H1 (cell line): Measurements from ENCODE around the gene ZNF626. TPM values are rescaled to one million over a fixed set of nuclear protein-coding genes. Genes with fewer than 3 reads are reported as not detected.
"Not testable (repeated sequence)": the region's sequence is repeated elsewhere in the genome, so short reads cannot be mapped to it uniquely, and the experiment has no call there.

Experiments used
- CTCF ChIA-PET: fragments of 300-600 bp; sonication (Branson Sonifier 250); formaldehyde crosslinking; loops from one replicate; lab custom pipeline; 2021; ENCODE audit not compliant: partially characterized antibody; lab: Charles Lee
- POLR2A ChIA-PET: fragments of 300-600 bp; sonication (Branson Sonifier 250); formaldehyde crosslinking; loops from one replicate; lab custom pipeline; 2021; ENCODE audit warnings: inconsistent platforms; ENCODE audit not compliant: partially characterized antibody; lab: Charles Lee
- DNase-seq, 2 experiments: peaks; one replicate each; pipeline versions ENCODE4 v3.0.0 to v3.0.0-alpha.2; 2010 to 2022; ENCODE audit warnings: low spot score in 2 of 2, low read depth in 1 of 2, mixed read lengths in 1 of 2
- FAIRE-seq: peaks from 2 replicates; lab custom pipeline; 2011; peaks lifted over from hg19 to GRCh38; lab: Jason Lieb, UNC
- H2AFZ ChIP-seq: 2 replicates; pipeline ENCODE4 v1.8.1; 2012; ENCODE audit warnings: low read length, inconsistent platforms
- H2AK5ac ChIP-seq: 2 replicates; pipeline ENCODE4 v1.6.1; 2013; ENCODE audit warnings: low read depth, low read length
- H2BK120ac ChIP-seq: replicated peaks from 2 replicates; pipeline ENCODE3; 2013; ENCODE audit warnings: low read depth, low read length, inconsistent platforms
- H2BK12ac ChIP-seq: 2 replicates; pipeline ENCODE4 v1.6.1; 2013; ENCODE audit warnings: low read depth, low read length
- H2BK15ac ChIP-seq: 2 replicates; pipeline ENCODE4 v1.6.1; 2013; ENCODE audit warnings: low read length
- H2BK20ac ChIP-seq: 2 replicates; pipeline ENCODE4 v1.6.1; 2013; ENCODE audit warnings: low read length
- H2BK5ac ChIP-seq: 2 replicates; pipeline ENCODE4 v1.6.1; 2013; ENCODE audit warnings: low read depth, low read length
- H3K14ac ChIP-seq: 2 replicates; pipeline ENCODE4 v1.6.1; 2013; ENCODE audit warnings: inconsistent platforms; ENCODE audit not compliant: insufficient read length
- H3K18ac ChIP-seq: 2 replicates; pipeline ENCODE4 v1.6.1; 2013; ENCODE audit warnings: low read length; ENCODE audit errors: extremely low read depth
- H3K23ac ChIP-seq: 2 replicates; pipeline ENCODE4 v1.6.1; 2013; ENCODE audit warnings: inconsistent platforms; ENCODE audit not compliant: insufficient read length
- H3K23me2 ChIP-seq: 2 replicates; pipeline ENCODE4 v1.6.1; 2013; ENCODE audit warnings: low read depth, low read length
- H3K27ac ChIP-seq: 2 replicates; pipeline ENCODE4 v1.6.1; 2011; ENCODE audit warnings: low read depth, low read length, inconsistent platforms
- H3K27me3 ChIP-seq, 4 experiments: replicated peaks in 1 of 4; 1 replicate in 1 of 4; 2 replicates in 3 of 4; pipeline versions ENCODE4 v1.6.1 to v1.8.1; 2011 to 2013; ENCODE audit warnings: low read length in 3 of 4, mild to moderate bottlenecking in 3 of 4, inconsistent platforms in 2 of 4, mixed read lengths in 2 of 4, moderate library complexity in 1 of 4; ENCODE audit not compliant: control insufficient read depth in 3 of 4, insufficient read depth in 3 of 4; ENCODE audit errors: extremely low read depth in 1 of 4
- H3K36me3 ChIP-seq, 4 experiments: 2 replicates each; pipeline versions ENCODE4 v1.6.1 to v1.8.1; 2011 to 2013; ENCODE audit warnings: mild to moderate bottlenecking in 4 of 4, low read length in 3 of 4, moderate library complexity in 2 of 4, control low read depth in 1 of 4, inconsistent platforms in 1 of 4; ENCODE audit not compliant: insufficient read depth in 4 of 4, control insufficient read depth in 2 of 4
- H3K4ac ChIP-seq: replicated peaks from 2 replicates; pipeline ENCODE3; 2013; ENCODE audit warnings: low read length, low read depth, mixed read lengths, inconsistent platforms; ENCODE audit not compliant: insufficient read length
- H3K4me1 ChIP-seq, 4 experiments: replicated peaks in 1 of 4; 1 replicate in 1 of 4; 2 replicates in 3 of 4; pipeline versions ENCODE4 v1.6.1 to v1.8.1; 2011 to 2013; ENCODE audit warnings: low read length in 3 of 4, inconsistent platforms in 2 of 4, mixed read lengths in 1 of 4; ENCODE audit not compliant: insufficient read depth in 4 of 4, control insufficient read depth in 3 of 4
- H3K4me2 ChIP-seq, 2 experiments: 2 replicates each; pipeline versions ENCODE4 v1.6.1 to v1.8.1; 2011 to 2013; ENCODE audit warnings: low read depth in 2 of 2, low read length in 2 of 2, control low read depth in 1 of 2, inconsistent platforms in 1 of 2, mild to moderate bottlenecking in 1 of 2; ENCODE audit not compliant: insufficient read depth in 1 of 2
- H3K4me3 ChIP-seq, 4 experiments: fragments of 200-600, 300-600 bp in 1 of 4; sonication (generic), shearing (Covaris generic), sonication (Bioruptor Twin) in 1 of 4; 2 replicates each; pipeline versions ENCODE4 v1.5.1 to v1.8.1; 2011 to 2016; ENCODE audit warnings: low read length in 4 of 4, low read depth in 3 of 4, control low read depth in 2 of 4, inconsistent platforms in 2 of 4, mild to moderate bottlenecking in 2 of 4, mixed read lengths in 1 of 4, moderate library complexity in 1 of 4; ENCODE audit not compliant: insufficient read depth in 2 of 4; ENCODE audit errors: extremely low read depth in 1 of 4
- H3K56ac ChIP-seq: replicated peaks from 2 replicates; pipeline ENCODE3; 2013; ENCODE audit warnings: low read depth, mild to moderate bottlenecking, mixed read lengths, low read length, inconsistent platforms; ENCODE audit not compliant: insufficient read length
- H3K79me1 ChIP-seq: 2 replicates; pipeline ENCODE4 v1.6.1; 2013; ENCODE audit warnings: low read depth, low read length, control low read depth
- H3K79me2 ChIP-seq, 2 experiments: 2 replicates each; pipeline versions ENCODE4 v1.6.1 to v1.8.1; 2012 to 2013; ENCODE audit warnings: low read length in 2 of 2, mild to moderate bottlenecking in 2 of 2, inconsistent platforms in 1 of 2; ENCODE audit not compliant: insufficient read depth in 2 of 2, control insufficient read depth in 1 of 2
- H3K9ac ChIP-seq, 4 experiments: replicated peaks in 1 of 4; 1 replicate in 1 of 4; 2 replicates in 3 of 4; pipeline versions ENCODE4 v1.6.1 to v1.8.1; 2011 to 2013; ENCODE audit warnings: low read depth in 3 of 4, low read length in 3 of 4, control low read depth in 2 of 4, mild to moderate bottlenecking in 2 of 4, moderate library complexity in 2 of 4, inconsistent platforms in 1 of 4; ENCODE audit errors: extremely low read depth in 1 of 4
- H3K9me3 ChIP-seq, 2 experiments: 2 replicates each; pipeline versions ENCODE4 v1.6.1 to v1.8.1; 2012 to 2013; ENCODE audit warnings: mild to moderate bottlenecking in 2 of 2, moderate library complexity in 2 of 2, control low read depth in 1 of 2, inconsistent platforms in 1 of 2, low read depth in 1 of 2, low read length in 1 of 2, mixed read lengths in 1 of 2; ENCODE audit not compliant: insufficient read depth in 2 of 2
- H4K20me1 ChIP-seq, 2 experiments: replicated peaks in 1 of 2; 2 replicates each; pipeline versions ENCODE3 to v1.8.1; 2011 to 2013; ENCODE audit warnings: inconsistent platforms in 2 of 2, low read length in 2 of 2, mild to moderate bottlenecking in 1 of 2; ENCODE audit not compliant: insufficient read depth in 2 of 2, control insufficient read depth in 1 of 2
- H4K5ac ChIP-seq: 2 replicates; pipeline ENCODE4 v1.6.1; 2013; ENCODE audit warnings: low read length, low read depth, mixed read lengths, inconsistent platforms; ENCODE audit not compliant: insufficient read length
- H4K8ac ChIP-seq: 2 replicates; pipeline ENCODE4 v1.8.0; 2013; ENCODE audit warnings: mild to moderate bottlenecking, moderate library complexity, low read length, inconsistent platforms; ENCODE audit not compliant: insufficient read depth; ENCODE audit errors: extremely low read depth
- H4K91ac ChIP-seq: replicated peaks from 2 replicates; pipeline ENCODE3; 2013; ENCODE audit warnings: low read length, mixed read lengths, inconsistent platforms; ENCODE audit not compliant: insufficient read length
- CTBP2 ChIP-seq: IDR thresholded peaks from 2 replicates; pipeline ENCODE4 v1.7.0; 2011; ENCODE audit warnings: borderline replicate concordance, mild to moderate bottlenecking, moderate library complexity, mixed read lengths, low read length; ENCODE audit not compliant: insufficient read depth, insufficient read length
- EP300 ChIP-seq, 2 experiments: IDR thresholded peaks; 1 replicate in 1 of 2; 2 replicates in 1 of 2; pipeline ENCODE4 v1.6.1; 2011 to 2012; ENCODE audit warnings: low read depth in 2 of 2, low read length in 2 of 2, mild to moderate bottlenecking in 2 of 2, borderline replicate concordance in 1 of 2, inconsistent platforms in 1 of 2, moderate library complexity in 1 of 2
- JUND ChIP-seq: IDR thresholded peaks from 2 replicates; pipeline ENCODE4 v1.6.1; 2011; ENCODE audit warnings: mild to moderate bottlenecking, improper control_type of control experiment, low read length
- RAD21 ChIP-seq, 2 experiments: IDR thresholded peaks in 1 of 2; conservative IDR thresholded peaks in 1 of 2; 2 replicates each; pipeline ENCODE4 v1.6.1; 2011; ENCODE audit warnings: low read depth in 2 of 2, low read length in 2 of 2, improper control_type of control experiment in 1 of 2, inconsistent platforms in 1 of 2, mild to moderate bottlenecking in 1 of 2, moderate library complexity in 1 of 2
- SIX5 ChIP-seq: IDR thresholded peaks from 2 replicates; pipeline ENCODE4 v1.6.1; 2011; ENCODE audit warnings: mild to moderate bottlenecking, low read depth, low read length
- TBP ChIP-seq: IDR thresholded peaks from 2 replicates; pipeline ENCODE4 v1.6.1; 2011; ENCODE audit warnings: low read depth, low read length, improper control_type of control experiment
- WGBS, 2 experiments: shearing (Covaris generic) in 1 of 2; methylation state at CpG; one replicate each; pipeline versions ENCODE4 v1.1.6 to v1.1.7; 2013 to 2015; ENCODE audit warnings: low lambda C conversion rate in 2 of 2, mixed read lengths in 2 of 2, inconsistent platforms in 1 of 2, low coverage in 1 of 2, missing lambda C conversion rate in 1 of 2; ENCODE audit not compliant: insufficient replicate concordance in 2 of 2, insufficient coverage in 1 of 2, insufficient read length in 1 of 2; ENCODE audit errors: extremely low coverage in 1 of 2, missing lambda C conversion rate in 1 of 2; 5-methylcytosine and 5-hydroxymethylcytosine counted together
- polyA plus RNA-seq, 7 experiments: library from polyadenylated mRNA; depleted of rRNA in 3 of 7; stranded (reverse) in 5 of 7; unstranded in 2 of 7; fragments of >200 nt in 5 of 7; fragments of 200-250 nt in 2 of 7; gene quantifications; 1 replicate in 5 of 7; 2 replicates in 1 of 7; 4 replicates in 1 of 7; pipeline versions ENCODE4 v1.2.1 to v1.2.3, GENCODE V29; 2011 to 2013; ENCODE audit warnings: missing spikeins in 2 of 7, mixed read lengths in 2 of 7
- total RNA-seq: library from RNA; stranded (reverse); fragmentation: NEBNext Ultra II Directional; extraction: Animal tissue kit (Norgen Biotek cat#: 25700); gene quantifications from 2 replicates; pipeline ENCODE4 v1.2.1, GENCODE V29; 2021
- TF ChIP-seq, protein P1 (sequence below): IDR thresholded peaks from 2 replicates; pipeline ENCODE4 v1.6.1; 2011; ENCODE audit warnings: low read length, improper control_type of control experiment

Gene ZNF626
- total and polyA plus RNA-seq, 2 of the 8 experiments (the other 6 are each of a cell fraction or from before 2014, with no cell fraction given), result 4.7 to 28.4 TPM

- TF ChIP-seq, protein P1, sequence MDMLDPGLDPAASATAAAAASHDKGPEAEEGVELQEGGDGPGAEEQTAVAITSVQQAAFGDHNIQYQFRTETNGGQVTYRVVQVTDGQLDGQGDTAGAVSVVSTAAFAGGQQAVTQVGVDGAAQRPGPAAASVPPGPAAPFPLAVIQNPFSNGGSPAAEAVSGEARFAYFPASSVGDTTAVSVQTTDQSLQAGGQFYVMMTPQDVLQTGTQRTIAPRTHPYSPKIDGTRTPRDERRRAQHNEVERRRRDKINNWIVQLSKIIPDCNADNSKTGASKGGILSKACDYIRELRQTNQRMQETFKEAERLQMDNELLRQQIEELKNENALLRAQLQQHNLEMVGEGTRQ, result no peak
- TF ChIP-seq SIX5 (no peak), RAD21 (IDR thresholded peaks at IDR 0.05 in 1 of 2, conservative IDR thresholded peaks at IDR 0.05 in 1 of 2; ENCODE audit: low read depth in 2 of 2, low read length in 2 of 2) (no peak), TBP (0 out of 2 replicates have a peak, but pooled peaks have one; percentile 21), JUND (no peak), CTBP2 (no peak), EP300 (IDR thresholded peaks at IDR 0.05; ENCODE audit: borderline replicate concordance in 1 of 2, low read depth in 2 of 2, low read length in 2 of 2) (no peak)
These were observed 3.8 kb upstream of the ZNF626 start (continued) for GRCh38 chr19:20664901-20665781.

DNA sequence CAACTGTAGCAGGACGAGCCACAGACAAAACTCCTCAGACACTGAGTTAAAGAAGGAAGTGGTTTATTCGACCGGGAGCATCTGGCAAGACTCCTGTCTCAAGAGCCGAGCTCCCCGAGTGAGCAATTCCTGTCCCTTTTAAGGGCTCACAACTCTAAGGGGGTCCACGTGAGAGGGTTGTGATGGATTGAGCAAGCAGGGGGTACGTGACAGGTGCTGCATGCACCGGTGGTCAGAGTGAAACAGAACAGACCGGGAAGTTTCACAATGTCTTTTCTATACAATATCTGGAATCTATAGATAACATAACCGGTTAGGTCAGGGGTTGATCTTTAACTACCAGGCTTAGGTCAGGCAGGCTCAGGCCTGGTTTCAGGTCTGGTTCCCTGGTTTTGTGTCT is 3.1 kb upstream of the ZNF626 start:
- H2AK5ac ChIP-seq, DNase-seq, H3K23ac ChIP-seq, FAIRE-seq, H3K4ac ChIP-seq, H3K36me3 ChIP-seq, H3K27ac ChIP-seq, H3K14ac ChIP-seq, H2BK5ac ChIP-seq, H4K91ac ChIP-seq, H2BK12ac ChIP-seq, H3K27me3 ChIP-seq, CTCF ChIA-PET, H3K23me2 ChIP-seq, H2BK20ac ChIP-seq, H3K4me2 ChIP-seq, H3K79me1 ChIP-seq, H2AFZ ChIP-seq, H2BK120ac ChIP-seq, H2BK15ac ChIP-seq, H4K20me1 ChIP-seq, H4K8ac ChIP-seq, H3K9me3 ChIP-seq, H4K5ac ChIP-seq, H3K56ac ChIP-seq, H3K9ac ChIP-seq, H3K4me3 ChIP-seq, H3K18ac ChIP-seq: not testable (repeated sequence)
- Histone ChIP-seq H3K79me2 (peaks cover 14 to 19% of the 10 kb centered on the region in 2 experiments), H3K4me1 (peaks cover 0 to 10% (median 2%) of the 10 kb centered on the region in 4 experiments; a peak in 3 of 7 replicates)
- POLR2A ChIA-PET, result interaction anchor here (0.6 to 1.7 kb wide), 3 partner anchors 10 to 112 kb away, joined by 3 to 8 read pairs (median 7); partner anchors contain the start of gene ZNF66
- WGBS, 2 experiments, result 90% methylated on average over 10 of the region's 10 CpGs; no CpG with 5 or more reads in 1 of the 2 experiments
